SIG-M5 (cell line): ENCODE results near the gene TSSK2.

ENCODE experiments used
- DNase-seq: peaks from one replicate; lab custom pipeline; 2025; lab: John Stamatoyannopoulos, UW

The TSSK2 gene

GRCh38 chr22:19125474-19126308 lies 5.4 kb upstream of the TSSK2 start:
- DNase-seq, result no peak

- DNase-seq, result no peak
Measured at GRCh38 chr22:19126309-19127273, 4.5 kb upstream of the TSSK2 start.

DNA sequence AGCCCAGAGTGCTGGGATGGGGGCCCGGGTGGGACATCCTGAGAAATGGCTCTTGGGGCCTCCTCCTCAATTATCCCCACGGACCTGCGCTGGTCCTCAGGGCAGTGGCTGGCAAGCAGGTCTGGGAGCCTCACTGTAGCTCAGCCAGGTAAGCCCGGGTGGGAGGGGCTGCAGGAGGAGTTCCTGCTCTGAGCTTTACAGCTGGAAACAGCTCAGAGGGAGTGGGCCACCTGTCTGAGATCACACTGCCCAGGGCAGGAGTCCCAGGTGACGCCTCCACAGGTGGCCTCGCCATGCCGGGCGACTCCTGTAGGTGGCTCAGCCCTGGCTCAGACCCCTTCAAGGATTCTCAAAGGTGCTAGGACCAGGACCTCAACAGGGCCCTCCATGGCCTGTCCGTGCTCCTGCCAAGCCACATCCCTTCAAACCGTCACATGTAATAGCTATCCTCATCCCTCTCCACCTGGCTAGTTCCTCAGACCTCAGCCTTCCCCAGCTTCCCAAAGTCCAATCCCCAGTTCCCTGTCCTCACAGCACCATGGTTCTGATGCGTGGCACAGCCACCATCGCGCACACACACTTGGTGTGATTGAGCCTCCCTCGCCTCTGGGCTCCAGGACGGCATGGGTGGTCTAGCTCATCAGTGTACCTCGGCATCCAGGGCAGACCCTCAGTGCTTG lies 3.6 kb upstream of the TSSK2 start:
- DNase-seq, result no peak

- DNase-seq, result no peak
Measured at GRCh38 chr22:19128009-19128401, 3.1 kb upstream of the TSSK2 start.

- no peak for DNase-seq
Measured at GRCh38 chr22:19128946-19129727, 2.0 kb upstream of the TSSK2 start.

DNA sequence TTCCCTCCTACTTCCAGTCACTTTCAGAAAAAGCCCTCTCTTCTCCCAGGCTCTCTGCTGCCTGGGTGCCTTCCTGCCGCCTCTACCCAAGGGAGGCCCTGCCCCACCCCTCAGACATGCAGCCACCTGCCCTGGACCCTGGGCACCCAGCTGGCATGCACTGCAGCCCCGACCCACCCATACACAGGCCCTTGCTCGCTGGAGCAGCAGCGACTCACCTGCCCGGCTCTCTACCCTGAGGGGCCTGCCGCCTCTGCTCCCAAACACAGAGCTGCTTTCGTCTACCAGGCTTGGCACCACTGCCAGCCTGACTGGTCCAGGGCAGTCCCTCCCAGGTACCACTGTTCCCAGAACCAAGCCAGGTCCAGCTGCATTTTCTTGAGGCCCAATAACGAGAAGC lies 1.2 kb upstream of the TSSK2 start:
- DNase-seq, result no peak

DNA sequence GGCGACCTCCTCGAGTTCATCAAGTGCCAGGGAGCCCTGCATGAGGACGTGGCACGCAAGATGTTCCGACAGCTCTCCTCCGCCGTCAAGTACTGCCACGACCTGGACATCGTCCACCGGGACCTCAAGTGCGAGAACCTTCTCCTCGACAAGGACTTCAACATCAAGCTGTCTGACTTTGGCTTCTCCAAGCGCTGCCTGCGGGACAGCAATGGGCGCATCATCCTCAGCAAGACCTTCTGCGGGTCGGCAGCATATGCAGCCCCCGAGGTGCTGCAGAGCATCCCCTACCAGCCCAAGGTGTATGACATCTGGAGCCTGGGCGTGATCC lies 542 bp downstream of the TSSK2 start:
- DNase-seq, result no peak

GRCh38 chr22:19132153-19132552 lies 1.0 kb downstream of the TSSK2 start:
- no peak for DNase-seq

GRCh38 chr22:19132693-19133400 lies 1.7 kb downstream of the TSSK2 start:
- no peak for DNase-seq

GRCh38 chr22:19133561-19133960 lies 2.5 kb downstream of the TSSK2 start:
- DNase-seq, result no peak

GRCh38 chr22:19134176-19134831 lies 3.2 kb downstream of the TSSK2 start:
- DNase-seq, result no peak

DNA sequence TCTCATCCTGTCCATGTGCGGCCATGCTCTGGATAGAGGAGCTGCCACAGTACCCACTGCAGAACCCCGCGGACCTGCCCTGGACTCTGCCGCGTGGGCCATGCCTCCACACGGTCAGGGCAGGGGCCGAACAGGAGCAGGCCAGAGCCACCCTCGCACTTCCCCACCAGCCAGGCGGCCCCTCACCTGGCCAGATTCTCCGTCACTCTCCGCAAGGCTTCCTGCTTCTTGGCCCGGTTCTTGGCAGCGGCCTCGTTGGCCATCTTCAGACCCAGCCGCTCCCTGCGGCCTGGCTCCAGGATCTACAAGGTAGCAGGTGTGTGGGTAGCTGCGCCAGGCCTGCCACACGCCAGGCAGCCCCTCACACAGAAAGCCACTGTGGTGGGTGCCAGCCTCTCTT lies 3.8 kb downstream of the TSSK2 start:
- no peak for DNase-seq

- no peak for DNase-seq
Measured at GRCh38 chr22:19136915-19137314, 5.8 kb downstream of the TSSK2 start.

- DNase-seq, result no peak
Measured at GRCh38 chr22:19137384-19138216, 6.5 kb downstream of the TSSK2 start.

- no peak for DNase-seq
Measured at GRCh38 chr22:19138217-19139000, 7.3 kb downstream of the TSSK2 start.

DNA sequence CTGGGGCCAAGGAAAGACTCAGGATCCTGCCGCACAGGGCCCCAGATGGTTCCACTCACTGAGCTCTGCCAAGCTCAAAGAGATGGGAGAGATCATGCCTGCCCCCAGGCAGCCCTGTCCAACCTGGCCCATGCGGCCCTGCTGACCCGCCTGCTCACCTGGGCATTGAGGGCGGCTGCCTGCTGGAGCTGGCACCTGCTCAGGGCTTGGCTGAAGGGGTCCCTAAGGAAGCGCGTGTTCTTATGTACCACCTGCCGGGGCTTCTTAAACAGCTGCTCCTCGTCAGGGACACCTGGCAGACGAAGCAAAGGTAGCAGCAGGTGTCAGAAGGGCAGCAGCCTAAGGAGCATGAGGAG lies 7.9 kb downstream of the TSSK2 start:
- no peak for DNase-seq

DNA sequence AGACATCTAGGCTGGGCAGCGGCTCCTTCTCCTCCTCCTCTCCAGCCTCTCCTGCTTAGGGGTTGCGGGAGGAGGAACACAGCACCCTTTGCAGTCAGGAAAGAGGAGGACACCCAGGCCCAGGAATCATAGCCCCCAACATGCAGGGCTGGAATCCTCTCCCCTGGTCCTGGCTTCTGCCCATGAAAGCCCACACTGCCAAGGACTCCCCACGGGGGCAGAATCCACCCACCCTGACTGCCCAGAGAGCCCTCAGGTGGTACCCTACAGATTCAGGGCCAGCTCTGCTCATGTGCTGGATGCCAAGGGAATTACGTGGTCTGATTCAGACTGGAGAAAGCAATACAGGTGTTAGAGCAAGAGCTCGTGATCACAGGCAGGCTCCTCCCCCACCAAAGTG lies 8.9 kb downstream of the TSSK2 start:
- DNase-seq, result no peak

DNA sequence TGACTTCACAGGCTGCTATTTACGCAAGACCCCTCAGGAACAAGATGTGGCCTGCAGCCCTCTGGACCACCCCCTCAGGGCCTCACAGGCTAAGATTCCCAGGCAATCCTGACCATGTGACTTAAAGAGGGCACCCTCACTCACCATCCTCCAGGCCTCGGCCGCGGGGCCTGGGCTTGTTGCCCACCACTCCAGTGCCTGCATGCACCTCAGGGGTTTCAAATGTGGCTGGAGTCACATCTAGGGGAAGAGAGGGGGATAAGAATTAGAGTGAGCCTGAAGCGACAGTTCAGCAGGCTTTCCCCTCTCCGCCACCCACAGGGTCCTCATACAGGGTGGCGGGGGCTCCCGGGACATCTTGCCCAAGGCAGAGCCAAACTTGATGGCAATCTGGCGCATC lies 11.3 kb downstream of the TSSK2 start:
- no peak for DNase-seq

GRCh38 chr22:19143212-19143611 lies 12.1 kb downstream of the TSSK2 start:
- no peak for DNase-seq
